GM19099 (cell line): ENCODE data around the gene VCX2.
"Not testable (repeated sequence)": the region's sequence is repeated elsewhere in the genome, so short reads cannot be mapped to it uniquely, and the experiment has no call there.

ENCODE experiments used
- POLR2A ChIP-seq: IDR thresholded peaks from 3 replicates; pipeline ENCODE4 v1.6.1; 2011; ENCODE audit warnings: low read depth; ENCODE audit not compliant: insufficient read length; ENCODE audit errors: extremely low read depth

VCX2 gene

DNA sequence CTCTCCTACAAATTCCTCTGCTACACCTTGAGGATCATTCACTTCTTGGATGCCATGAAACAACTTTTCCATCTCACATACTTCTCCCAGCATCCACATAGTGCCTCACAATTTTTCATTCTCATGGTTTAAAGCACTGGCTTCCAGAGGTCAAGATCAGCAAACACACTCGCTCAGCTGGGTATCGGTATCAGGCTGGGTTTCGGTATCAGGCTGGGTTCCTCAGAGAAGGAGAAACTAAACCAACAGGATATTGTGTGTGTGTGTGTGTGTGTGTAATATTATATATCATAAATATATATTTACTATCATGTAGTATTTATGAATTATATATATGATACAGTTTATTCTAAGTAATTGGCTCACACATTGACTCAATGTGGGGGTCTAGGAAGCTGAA lies at the start of gene VCX2:
Gene VCX2 (minus strand): TSS at position 99 of the 400 bp plus-strand sequence. CDS start 624 bp downstream, outside the sequence.
- TF ChIP-seq POLR2A = not testable (repeated sequence)

DNA sequence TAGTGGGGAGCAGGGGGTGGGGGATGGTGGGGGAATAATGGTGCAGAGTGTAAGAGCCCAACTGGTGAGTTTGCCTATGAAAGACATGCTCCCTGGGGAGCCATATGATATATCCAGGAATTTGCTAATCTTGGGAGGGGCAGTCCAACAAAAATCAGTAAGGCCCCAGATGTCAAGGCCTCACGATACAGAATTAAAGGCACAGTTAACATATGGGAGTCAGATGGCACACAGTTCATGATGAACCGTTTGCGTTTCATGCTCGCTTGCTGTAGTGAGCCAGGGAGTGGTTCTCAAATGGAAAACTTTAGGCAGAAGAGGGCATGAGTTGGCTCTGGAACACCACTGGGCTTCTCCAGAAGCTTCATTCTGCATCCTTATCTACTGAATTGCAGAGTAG lies 33.9 kb upstream of the VCX2 start:
- TF ChIP-seq POLR2A = no peak

DNA sequence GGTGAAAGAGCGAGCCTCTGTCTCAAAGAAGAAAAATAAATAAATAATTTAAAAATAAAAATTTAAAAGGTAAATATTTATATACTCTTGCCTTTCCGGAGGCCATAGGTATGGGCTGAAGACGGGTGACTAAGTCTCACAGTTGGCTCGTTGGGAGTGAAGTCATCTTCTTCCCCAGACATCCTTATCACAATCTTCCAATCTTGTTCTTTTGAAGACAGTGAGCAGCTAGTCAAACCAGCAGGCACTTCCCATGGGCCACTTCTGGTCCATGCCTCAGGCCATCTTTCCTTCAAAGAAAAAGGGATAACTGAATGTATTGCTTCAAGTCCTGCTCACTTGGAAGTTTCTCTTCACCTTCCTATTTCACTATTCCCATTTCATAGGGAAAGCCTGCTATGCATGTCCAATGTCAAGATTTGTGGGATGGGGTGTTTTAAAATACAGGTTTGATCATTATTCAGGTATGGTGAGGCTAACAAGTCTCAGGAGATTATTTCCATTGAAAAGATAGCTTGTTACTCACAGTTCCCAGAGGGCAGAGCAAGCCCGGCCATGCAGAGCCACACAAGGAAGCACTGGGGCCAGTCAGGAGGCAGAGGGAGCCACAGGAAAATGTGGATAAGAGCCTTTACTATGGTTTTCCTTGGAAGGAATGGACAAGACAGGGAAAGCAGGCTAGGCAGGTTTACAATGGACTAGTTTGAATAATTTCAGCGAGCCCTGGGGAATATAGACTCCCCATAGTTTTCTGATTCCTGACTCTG lies 33.3 kb upstream of the VCX2 start:
- no peak for TF ChIP-seq POLR2A

- no peak for TF ChIP-seq POLR2A
Measured at GRCh38 chrX:8201896-8202331, 30.8 kb upstream of the VCX2 start.

DNA sequence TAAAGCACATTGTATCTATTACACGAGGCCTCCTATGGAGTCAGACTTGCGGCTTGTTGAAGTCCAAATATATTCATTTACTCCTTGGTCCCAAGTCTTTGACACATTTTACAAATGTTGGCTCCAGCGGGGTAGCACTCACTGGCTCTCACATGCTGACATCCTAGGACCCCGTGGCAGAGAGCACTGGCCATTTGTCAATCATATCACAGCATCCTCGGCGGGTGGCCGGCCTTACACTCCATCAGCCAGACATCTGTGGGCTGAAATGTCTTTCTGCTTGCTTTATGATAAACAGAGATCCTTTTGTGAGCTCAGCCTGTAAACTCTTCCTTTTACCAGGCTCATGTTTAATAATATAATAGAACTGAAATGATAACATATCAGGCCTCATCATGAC lies 25.7 kb upstream of the VCX2 start:
- no peak for TF ChIP-seq POLR2A

DNA sequence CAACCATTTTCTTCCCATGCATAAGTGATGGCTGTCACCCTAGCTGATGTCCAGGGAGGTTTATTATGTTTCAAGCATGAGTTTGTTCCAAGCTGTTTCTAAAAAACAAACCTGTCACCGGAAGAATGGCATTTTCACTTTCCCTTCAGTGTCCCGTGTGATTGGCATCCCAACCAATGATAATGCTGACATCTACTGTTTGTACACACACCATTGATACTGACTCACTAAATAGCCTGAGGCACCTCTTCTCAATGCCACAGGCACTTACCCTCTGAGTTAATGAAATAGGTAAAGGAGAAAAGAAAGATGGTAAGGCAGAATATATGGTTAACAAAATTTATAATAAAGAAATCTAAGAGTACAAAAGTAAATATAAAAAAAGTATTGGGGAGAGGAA lies 23.1 kb upstream of the VCX2 start:
- no peak for TF ChIP-seq POLR2A

DNA sequence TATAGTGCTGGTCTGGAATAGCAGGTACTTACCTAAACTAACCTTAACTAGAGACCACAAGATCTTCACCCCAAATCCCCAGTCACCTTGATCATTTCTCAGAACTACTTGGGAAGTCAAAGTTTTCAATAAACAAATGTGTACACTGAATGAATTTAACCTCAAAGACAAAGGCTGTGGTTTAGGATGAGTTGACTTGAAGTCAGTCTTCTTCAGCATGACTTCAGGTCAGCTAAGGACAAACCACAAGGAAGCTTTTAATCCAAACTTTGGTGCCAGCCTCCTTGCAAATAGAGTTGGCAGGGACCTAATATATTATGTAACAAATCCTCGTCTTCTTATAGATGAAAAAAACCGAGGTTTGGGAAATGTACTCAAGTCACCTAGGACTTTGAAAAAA lies 21.2 kb upstream of the VCX2 start:
- TF ChIP-seq POLR2A = no peak

DNA sequence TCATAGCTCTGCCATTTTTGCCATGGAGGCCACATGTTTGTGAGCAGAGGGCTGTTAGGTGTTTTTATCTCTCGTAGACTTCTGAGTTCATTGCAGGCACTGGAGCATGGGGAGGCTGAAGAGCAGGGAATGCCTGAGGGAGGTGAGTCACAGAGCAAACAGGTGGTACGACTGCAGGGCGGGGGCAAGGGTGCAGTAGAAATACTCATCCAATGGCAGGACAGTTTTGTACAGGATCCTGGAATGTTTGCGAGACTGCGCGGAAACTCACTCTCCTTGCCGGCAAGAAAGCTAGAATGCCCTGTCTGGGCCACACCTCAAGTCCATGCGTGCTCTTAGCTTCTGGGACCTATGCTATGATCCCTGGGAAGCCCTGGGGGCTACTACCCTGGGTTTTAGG lies 20.0 kb upstream of the VCX2 start:
- TF ChIP-seq POLR2A = no peak

DNA sequence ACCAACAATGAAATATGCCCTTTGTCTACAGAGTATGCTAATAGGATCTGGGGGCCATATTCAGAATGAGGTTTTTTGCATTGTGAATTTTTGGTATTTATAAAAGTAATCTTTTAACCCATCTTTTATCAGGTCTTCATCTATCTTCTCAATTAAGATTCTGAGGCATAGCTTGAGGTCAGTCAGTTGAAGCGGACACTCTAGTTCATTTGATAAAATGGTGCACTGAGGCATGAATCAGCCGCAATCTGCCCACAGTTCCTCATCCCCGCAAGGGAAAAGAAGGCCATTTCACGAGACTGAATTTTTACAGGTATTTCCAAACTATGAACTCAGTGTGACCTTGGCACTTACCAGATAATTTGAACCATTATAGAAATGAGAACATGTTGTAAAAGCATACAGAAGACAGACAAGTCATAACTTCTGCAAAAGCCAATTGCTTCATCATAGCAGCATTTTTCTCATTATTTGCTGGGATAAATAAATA lies 19.3 kb upstream of the VCX2 start:
- TF ChIP-seq POLR2A = no peak

DNA sequence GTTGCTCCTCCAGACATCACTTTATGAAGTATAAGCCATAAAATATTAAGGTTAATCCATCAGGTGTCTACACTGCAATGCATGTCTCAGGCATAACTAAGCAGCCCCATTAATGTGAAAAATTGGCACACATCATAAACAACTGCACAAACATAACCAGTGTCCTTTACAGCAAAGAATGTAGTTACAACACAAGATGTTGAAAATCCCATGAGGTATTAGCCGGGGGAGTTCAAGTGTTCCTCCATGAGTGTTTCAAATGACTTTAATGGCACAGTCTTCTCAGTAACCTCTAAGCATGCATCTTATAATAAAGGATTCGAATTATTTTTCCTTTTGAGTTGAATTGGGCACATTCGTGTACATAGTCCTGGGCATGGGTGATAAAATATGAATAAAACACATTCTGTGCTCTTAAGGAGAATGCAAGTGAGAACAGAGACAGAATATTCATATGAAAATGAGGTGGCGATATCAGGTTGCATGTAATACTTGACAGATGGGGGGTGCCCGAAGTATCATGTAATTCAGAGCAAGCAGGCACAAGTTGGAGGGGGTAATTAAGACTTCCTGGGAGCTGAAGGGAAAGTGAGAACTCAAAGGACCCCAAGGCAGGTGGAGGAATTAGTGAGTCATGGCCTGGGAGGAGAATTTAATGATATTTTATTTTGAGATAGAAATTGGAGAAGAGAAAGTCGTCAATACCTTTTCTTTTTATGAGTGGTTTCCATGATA lies 18.2 kb upstream of the VCX2 start:
- no peak for TF ChIP-seq POLR2A

GRCh38 chrX:8183346-8183745 lies 12.3 kb upstream of the VCX2 start:
- TF ChIP-seq POLR2A = no peak

GRCh38 chrX:8179656-8180055 lies 8.6 kb upstream of the VCX2 start:
- TF ChIP-seq POLR2A = no peak

- TF ChIP-seq POLR2A = no peak
Measured at GRCh38 chrX:8147226-8147625, 23.8 kb downstream of the VCX2 start.

DNA sequence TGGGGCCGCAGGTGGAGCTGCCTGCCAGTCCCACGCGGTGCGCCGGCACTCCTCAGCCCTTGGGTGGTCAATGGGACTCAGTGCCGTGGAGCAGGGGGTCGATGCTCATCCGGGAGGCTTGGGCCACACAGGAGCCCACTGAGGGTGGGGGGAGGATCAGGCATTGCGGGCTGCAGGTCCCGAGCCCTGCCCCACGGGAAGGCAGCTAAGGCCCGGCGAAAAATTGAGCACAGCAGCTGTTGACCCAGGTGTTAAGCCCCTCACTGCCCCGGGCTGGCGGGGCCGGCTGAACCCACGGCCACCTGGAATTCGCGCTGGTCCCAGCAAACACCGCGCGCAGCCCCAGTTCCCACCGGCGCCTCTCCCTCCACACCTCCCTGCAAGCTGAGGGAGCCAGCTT lies 26.1 kb downstream of the VCX2 start:
- no peak for TF ChIP-seq POLR2A

- TF ChIP-seq POLR2A = no peak
Measured at GRCh38 chrX:8141896-8142295, 29.2 kb downstream of the VCX2 start.

DNA sequence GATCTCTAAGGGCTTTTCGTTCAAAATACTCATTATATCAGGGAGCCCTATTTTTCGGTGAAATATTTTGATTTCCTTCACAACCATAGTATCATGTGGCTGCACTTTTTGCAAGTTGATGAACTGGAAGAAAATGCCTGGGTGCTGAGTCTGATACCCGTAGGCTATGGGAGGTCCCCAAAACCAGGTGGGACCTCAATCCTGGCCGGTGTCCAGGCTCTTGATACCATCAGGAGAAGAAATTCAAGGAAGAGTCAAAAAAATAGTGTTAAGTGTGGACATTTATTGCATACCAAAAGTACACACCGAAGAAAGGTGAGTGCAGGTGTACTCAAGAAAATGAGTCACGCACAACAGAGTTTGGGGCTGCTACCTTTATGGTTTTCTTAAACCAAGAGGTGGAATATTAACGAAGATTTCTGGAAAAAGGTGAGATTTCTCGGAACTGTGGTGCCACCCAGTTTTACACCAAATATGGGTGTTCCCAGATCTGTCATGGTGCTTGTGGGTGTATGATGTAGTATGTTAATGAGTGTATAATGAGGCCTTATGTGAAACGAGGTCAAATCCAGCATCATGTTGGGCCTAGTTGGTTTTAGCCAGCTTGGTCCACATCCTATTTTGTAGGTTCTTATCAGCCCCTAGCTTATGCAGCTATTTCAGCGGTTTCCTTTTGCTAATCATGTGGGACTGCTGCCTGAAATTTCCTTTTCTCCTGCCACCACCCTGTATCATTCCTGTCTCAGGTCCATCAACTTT lies 29.9 kb downstream of the VCX2 start:
- no peak for TF ChIP-seq POLR2A

DNA sequence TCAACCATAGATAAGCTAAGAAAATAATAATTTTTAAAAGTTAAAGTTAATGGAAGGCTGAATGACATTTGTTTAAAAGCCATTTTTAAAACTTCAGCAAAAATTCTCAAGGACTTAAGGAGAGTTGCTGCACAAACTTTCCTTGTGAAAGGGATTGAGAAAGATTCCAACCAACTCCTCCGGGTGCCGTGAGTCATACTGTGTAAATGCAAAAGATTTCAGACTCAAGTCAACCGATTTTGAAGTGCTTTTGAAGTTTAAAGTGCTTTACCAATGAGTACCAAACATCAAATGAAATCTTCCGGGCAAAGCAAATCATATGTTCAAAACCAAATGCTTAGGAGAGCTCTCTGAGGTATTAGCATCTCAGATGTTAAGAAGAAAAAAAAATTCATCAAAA lies 31.4 kb downstream of the VCX2 start:
- TF ChIP-seq POLR2A = no peak
